ENCODE measurements around the gene PPM1F.
A peak's percentile ranks its signal among the peaks of the same experiment; 100 is the strongest.
"Not testable (repeated sequence)": the region's sequence is repeated elsewhere in the genome, so short reads cannot be mapped to it uniquely, and the experiment has no call there.

PPM1F gene

DNA sequence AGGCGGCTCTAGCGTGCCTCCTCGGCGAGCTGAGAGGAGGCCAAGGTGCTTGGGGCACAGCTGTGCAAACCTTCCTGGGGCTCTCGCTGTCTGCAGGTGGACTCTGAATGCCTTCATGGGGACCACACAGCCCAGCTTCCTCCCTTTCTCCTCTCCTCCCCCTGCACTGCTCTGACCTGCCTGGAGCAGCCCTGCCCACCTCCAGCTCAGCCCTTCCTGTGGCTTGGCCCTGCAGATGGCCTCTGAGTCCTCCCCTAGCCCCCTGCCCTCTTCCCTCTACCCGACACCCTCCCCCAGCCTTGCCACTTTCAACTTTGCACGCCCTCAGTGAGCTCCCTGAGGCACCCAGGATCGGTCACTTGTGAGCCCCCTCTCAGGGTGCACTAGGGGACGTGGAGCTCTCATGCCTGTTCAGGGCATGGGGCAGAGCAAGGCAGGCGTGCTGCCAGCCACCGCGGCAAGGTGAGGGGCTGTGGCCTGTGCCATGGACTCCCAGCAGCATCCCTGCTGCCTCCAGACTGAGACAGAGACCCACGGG lies 31.4 kb downstream of the PPM1F start:
- DNase-seq (ENCODE audit: low read depth, low spot score), result no peak

- DNase-seq (ENCODE audit: low read depth, low spot score), result no peak
Observed at GRCh38 chr22:21920341-21921183, 32.1 kb downstream of the PPM1F start.

DNA sequence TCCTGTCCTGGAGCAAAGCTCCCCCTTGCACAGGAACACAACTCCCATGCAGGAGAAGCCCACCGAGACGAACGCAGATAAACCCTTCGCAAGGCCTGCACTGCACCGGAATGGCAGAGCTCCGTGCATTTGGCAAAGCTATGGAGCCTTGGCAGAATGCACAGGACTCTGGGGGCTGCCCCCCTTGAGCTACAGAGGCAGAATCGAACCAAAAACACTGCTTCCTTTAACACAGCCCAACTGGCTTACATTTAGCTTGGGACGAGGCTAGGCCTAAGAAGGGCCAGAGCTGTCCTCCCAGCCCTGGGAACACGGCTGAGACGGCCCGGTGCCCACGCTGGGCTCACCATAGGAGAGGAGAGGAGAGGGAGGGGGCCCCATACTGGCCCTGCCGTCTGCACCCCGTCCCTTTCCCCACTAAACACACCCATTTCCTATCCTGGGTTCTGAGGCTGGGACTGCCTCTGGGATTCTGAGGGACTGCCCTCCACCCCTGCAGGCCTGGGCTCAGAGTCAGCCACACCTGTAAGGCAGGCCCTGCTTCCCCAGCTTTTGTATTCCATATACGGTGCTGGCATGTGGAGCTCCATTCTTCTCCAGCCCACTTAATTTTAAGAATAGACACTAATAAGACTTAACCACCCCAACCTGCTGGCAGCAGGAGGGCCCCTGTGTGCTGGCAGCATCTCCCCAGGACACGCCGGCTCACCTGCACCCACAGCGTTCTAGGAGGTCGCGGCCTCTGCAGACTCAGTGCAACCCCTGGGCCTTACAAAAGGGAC lies 32.9 kb downstream of the PPM1F start:
- DNase-seq (ENCODE audit: low read depth, low spot score), result no peak

- no peak for DNase-seq (ENCODE audit: low read depth, low spot score)
Observed at GRCh38 chr22:21918466-21919185, 34.0 kb downstream of the PPM1F start.

DNA sequence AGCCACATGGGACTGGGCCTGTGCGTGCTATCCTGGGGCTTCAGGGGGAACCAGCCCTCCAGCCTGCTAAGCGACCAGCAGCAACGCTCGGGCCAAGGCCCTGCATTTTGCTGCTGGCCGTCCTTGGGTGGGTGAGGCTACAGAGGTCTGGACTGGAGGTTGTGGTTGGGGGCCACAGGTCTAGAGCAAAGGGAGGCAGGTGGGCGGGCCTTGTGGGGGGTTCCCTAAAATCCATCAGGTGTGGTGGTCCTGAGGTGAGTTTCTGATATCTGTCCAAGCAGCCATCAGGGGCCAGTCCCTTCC lies 34.7 kb downstream of the PPM1F start:
- DNase-seq (ENCODE audit: low read depth, low spot score), result no peak

- peak; percentile 71 for DNase-seq (ENCODE audit: low read depth, low spot score)
Observed at GRCh38 chr22:21917181-21917958, 35.3 kb downstream of the PPM1F start.

- no peak for DNase-seq (ENCODE audit: low read depth, low spot score)
Observed at GRCh38 chr22:21916309-21916918, 36.2 kb downstream of the PPM1F start.

DNA sequence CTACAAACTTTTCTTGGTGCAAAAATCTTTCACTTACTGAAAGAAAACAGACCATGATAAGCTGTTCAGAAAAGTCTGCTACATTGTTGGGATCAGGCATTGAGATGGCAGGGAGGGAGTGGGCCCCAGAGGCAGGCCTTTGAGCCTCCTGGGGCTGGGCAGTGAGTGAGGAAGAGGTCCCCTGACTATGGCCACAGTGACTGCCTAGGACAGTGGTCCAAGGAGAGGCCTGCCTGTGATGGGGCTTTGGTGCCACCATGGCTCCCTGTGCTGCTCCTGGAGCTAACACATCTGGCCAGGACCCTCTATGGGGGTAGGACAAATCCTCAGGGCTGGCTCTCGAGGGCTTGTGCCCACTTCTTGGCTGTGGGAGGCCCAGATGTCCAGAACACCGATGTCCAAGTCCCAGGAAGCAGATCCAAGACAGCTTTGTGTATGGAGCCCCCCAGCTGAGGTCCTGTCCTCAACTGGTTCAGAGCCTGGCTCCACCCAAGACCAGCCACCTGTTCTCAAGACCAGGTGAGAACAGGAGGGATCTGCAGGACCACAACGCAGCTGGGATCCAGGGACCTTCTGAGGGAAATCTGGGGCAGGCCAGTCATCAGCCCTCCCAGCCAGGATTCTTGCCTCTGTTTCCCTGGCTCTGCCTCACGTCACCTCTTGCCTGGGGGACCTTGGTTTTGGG lies 36.9 kb downstream of the PPM1F start:
- no peak for DNase-seq (ENCODE audit: low read depth, low spot score)

GRCh38 chr22:21914033-21914642 lies 38.5 kb downstream of the PPM1F start:
- DNase-seq (ENCODE audit: low read depth, low spot score), result not testable (repeated sequence)

GRCh38 chr22:21910367-21910766 lies 42.3 kb downstream of the PPM1F start:
- not testable (repeated sequence) for DNase-seq (ENCODE audit: low read depth, low spot score)

- DNase-seq (ENCODE audit: low read depth, low spot score), result no peak
Observed at GRCh38 chr22:21909871-21910270, 42.8 kb downstream of the PPM1F start.

GRCh38 chr22:21907638-21908522 lies 44.8 kb downstream of the PPM1F start:
- DNase-seq (ENCODE audit: low read depth, low spot score), result no peak

DNA sequence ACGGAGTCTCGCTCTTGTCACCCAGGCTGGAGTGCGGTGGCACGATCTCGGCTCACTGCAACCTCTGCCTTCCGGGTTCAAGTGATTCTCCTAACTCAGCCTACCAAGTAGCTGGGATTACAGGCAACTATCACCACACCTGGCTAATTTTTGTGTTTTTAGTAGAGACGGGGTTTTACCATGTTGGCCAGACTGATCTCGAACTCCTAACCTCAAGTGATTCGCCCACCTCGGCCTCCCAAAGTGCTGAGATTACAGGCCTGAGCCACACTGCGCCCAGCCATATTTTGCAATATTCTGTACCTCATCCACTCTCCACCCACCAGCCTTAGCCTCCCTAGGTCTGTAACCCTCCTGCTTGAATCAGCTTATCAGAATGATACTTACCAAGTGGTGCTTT lies 47.4 kb downstream of the PPM1F start:
- DNase-seq (ENCODE audit: low read depth, low spot score), result not testable (repeated sequence)

DNA sequence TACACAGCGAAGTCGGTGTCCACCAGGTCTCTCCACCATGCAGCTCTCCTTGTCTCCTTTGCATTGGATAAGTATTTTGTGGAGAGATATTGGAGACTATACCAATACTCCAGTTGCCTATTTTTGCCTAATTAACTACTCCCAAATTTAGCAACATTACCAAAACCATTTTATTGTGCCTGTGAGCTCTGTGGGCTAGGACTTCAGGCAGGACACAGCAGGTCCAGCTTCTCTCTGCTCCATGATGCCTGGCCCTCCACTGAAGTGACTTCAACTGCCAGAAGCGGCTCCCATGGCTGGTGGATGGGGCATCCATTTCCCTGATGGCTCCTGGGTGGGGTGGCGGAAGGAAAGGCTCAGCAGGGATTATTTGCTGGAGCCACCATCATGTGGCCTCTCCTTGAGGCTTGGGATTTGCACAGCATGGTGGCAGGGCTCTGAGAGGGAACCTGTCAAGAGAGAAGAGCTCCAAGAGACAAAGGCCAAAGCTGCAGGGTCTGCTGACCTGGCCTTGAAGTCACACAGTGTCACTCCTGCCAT lies 48.3 kb downstream of the PPM1F start:
- DNase-seq (ENCODE audit: low read depth, low spot score), result no peak

DNA sequence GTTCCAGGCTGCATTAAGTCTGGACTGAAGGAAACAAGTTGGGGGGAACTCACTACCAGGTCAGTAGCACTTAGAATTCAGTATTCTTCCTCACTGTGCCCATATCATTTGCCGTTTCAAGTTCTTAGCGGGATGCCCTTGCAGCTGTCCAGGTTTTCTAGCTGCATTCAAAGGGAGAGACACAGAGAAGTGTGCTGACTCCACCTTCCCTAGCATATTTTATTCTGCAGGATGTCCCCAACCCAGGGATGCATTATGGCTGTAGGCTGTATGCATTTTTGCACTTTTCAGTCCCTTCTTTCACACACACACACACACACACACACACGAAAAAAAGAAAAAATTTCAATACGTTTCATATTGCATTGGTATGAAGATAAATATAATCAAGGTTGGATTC lies 49.4 kb downstream of the PPM1F start:
- no peak for DNase-seq (ENCODE audit: low read depth, low spot score)

GRCh38 chr22:21902296-21903087 lies 50.2 kb downstream of the PPM1F start:
- no peak for DNase-seq (ENCODE audit: low read depth, low spot score)

DNA sequence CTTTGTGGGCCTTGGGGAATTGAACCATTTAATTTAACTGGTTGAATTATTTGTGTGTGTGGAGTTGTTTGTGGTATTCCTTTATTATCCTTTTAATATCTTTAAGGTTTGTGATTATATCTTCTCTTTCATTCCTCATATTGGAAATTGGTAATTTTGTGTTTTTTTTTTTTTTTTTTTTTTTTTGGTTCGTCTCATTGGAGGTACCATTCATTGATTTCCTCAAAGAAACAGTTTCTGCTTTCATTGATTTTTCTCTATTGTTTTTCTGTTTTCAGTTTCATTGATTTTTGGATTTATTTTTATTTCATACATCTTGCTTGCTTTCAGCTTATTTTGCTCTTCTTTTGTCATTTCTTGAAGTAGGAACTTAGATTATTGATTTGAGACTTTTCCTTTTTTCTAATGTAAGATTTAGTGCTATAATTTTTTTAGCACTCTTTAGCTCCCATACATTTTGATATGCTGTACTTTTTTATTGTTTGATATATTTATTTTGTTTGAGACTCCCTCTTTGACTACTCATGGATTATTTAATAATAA lies 54.2 kb downstream of the PPM1F start:
- DNase-seq (ENCODE audit: low read depth, low spot score), result no peak

All from astrocyte of the hippocampus (primary cell).